ENCODE data around the gene OR52I2.

- no peak for TF ChIP-seq CTCF (conservative IDR thresholded peaks at IDR 0.05 in 1 of 2, IDR thresholded peaks at IDR 0.05 in 1 of 2; ENCODE audit: low read depth in 1 of 2, low read length in 2 of 2)
- TF ChIP-seq EZH2 (IDR thresholded peaks at IDR 0.05; ENCODE audit: low read length, missing control alignments) = no peak
Measured at GRCh38 chr11:4541071-4541470, 40.5 kb upstream of the OR52I2 start.

All from fibroblast of lung (primary cell).